ENCODE data around the gene CCDC149. TPM values are rescaled to one million over a fixed set of nuclear protein-coding genes. Genes with fewer than 3 reads are reported as not detected.

Gene CCDC149
- total and polyA plus RNA-seq, 9 of the 15 experiments (the other 6 are each of a cell fraction or from before 2014, with no cell fraction given): 0.04 to 0.18 TPM; not detected in 7

- H3K36me3 ChIP-seq (ENCODE audit: control insufficient read depth, insufficient read depth, low read length): no peaks in the 10 kb centered on the region
- BruUV-seq (replicated peaks): no TSS peak
- H2AFZ ChIP-seq (ENCODE audit: low read depth, low read length): no peak overlapping the region
- WGBS (ENCODE audit: insufficient coverage, low coverage, missing lambda C conversion rate): 3% methylated on average over 3 of the region's 3 CpGs
- ChIA-PET CTCF (ENCODE audit: low intra/inter-chr PET ratio) (no interaction called here), POLR2A (no interaction called here)
- DNase-seq (ENCODE audit: extremely low read depth in 1 of 4, low spot score in 3 of 4) (peak in 1 of 4 experiments; percentile 10), FAIRE-seq (no peak), ATAC-seq (no peak)
- H3K4me1 ChIP-seq (replicated peaks in 1 of 2; ENCODE audit: control insufficient read depth in 2 of 2, insufficient read depth in 2 of 2, low read length in 2 of 2): no peaks in the 10 kb centered on the region
- in situ Hi-C loops (cut with MboI) (no loop called here), intact Hi-C loops (cut with micrococcal nuclease) (no loop called here)
- no peaks in the 10 kb centered on the region for H3K9me3 ChIP-seq (replicated peaks; ENCODE audit: control insufficient read depth, insufficient read depth, low read depth, low read length)
- H3K9ac ChIP-seq (ENCODE audit: insufficient read depth in 1 of 2, low read depth in 2 of 2, low read length in 2 of 2): no peak overlapping the region
- no peaks in the 10 kb centered on the region for H4K20me1 ChIP-seq (replicated peaks; ENCODE audit: control insufficient read depth, insufficient read depth, low read length)
- H3K9me1 ChIP-seq (ENCODE audit: control insufficient read depth, insufficient read depth, low read length): no peaks in the 10 kb centered on the region
- H3K27ac ChIP-seq (ENCODE audit: extremely low read depth, low read depth, low read length): no peak overlapping the region
- no peaks in the 10 kb centered on the region for H3K27me3 ChIP-seq (ENCODE audit: control insufficient read depth in 2 of 2, insufficient read depth in 2 of 2, low read length in 2 of 2)
- H3K4me2 ChIP-seq (ENCODE audit: insufficient read depth, low read length): no peak overlapping the region
- H3K79me2 ChIP-seq (ENCODE audit: control insufficient read depth, insufficient read depth, low read length): no peaks in the 10 kb centered on the region
- H3K4me3 ChIP-seq: no peak overlapping the region
- no peak for TF ChIP-seq FOXJ2 (tag; IDR thresholded peaks at IDR 0.05)
- TF ChIP-seq NCOA1 (IDR thresholded peaks at IDR 0.05; ENCODE audit: low read depth): no peak
- no peak for TF ChIP-seq TEAD1 (CRISPR knock-in tag; IDR thresholded peaks at IDR 0.05)
- TF ChIP-seq ZNF224 (CRISPR knock-in tag; IDR thresholded peaks at IDR 0.05): no peak
- TF ChIP-seq MAFF (IDR thresholded peaks at IDR 0.05; ENCODE audit: low read length): no peak
- TF ChIP-seq HNRNPH1 (optimal IDR thresholded peaks at IDR 0.05; ENCODE audit: low read depth, low read length): no peak
- no peak for TF ChIP-seq BRCA1 (IDR thresholded peaks at IDR 0.05)
- no peak for TF ChIP-seq BRCA1 (CRISPR knock-in tag; IDR thresholded peaks at IDR 0.05)
- no peak for TF ChIP-seq CUX1 (CRISPR knock-in tag; IDR thresholded peaks at IDR 0.05)
- no peak for TF ChIP-seq ID3 (CRISPR knock-in tag; IDR thresholded peaks at IDR 0.05)
- no peak for TF ChIP-seq ID3 (tag; IDR thresholded peaks at IDR 0.05)
- no peak for TF ChIP-seq BMI1 (IDR thresholded peaks at IDR 0.05; ENCODE audit: low read length)
- no peak for TF ChIP-seq BRD4 (IDR thresholded peaks at IDR 0.05)
- no peak for TF ChIP-seq CCNT2 (IDR thresholded peaks at IDR 0.05; ENCODE audit: borderline replicate concordance, extremely low read depth, insufficient read length, low read depth, low read length)
- no peak for TF ChIP-seq ZNF3 (CRISPR knock-in tag; IDR thresholded peaks at IDR 0.05)
- TF ChIP-seq ZNF324 (CRISPR knock-in tag; IDR thresholded peaks at IDR 0.05): no peak
- TF ChIP-seq ZNF584 (CRISPR knock-in tag; IDR thresholded peaks at IDR 0.05; ENCODE audit: low read depth): no peak
- no peak for TF ChIP-seq SRSF3 (IDR thresholded peaks at IDR 0.05; ENCODE audit: insufficient read depth, low read length)
- TF ChIP-seq EHMT2 (IDR thresholded peaks at IDR 0.05): no peak
Observed at GRCh38 chr4:24770032-24770584, 142.7 kb downstream of the CCDC149 start.
